HG02678 (cell line): ENCODE data around the gene SPEM1.

Experiments used
- ATAC-seq: cut with Tn5 transposase; IDR thresholded peaks from one replicate; pipeline ENCODE4 v1.9.1; 2021; ENCODE audit warnings: mild to moderate bottlenecking, moderate library complexity; ENCODE audit not compliant: unreplicated experiment

The SPEM1 gene

DNA sequence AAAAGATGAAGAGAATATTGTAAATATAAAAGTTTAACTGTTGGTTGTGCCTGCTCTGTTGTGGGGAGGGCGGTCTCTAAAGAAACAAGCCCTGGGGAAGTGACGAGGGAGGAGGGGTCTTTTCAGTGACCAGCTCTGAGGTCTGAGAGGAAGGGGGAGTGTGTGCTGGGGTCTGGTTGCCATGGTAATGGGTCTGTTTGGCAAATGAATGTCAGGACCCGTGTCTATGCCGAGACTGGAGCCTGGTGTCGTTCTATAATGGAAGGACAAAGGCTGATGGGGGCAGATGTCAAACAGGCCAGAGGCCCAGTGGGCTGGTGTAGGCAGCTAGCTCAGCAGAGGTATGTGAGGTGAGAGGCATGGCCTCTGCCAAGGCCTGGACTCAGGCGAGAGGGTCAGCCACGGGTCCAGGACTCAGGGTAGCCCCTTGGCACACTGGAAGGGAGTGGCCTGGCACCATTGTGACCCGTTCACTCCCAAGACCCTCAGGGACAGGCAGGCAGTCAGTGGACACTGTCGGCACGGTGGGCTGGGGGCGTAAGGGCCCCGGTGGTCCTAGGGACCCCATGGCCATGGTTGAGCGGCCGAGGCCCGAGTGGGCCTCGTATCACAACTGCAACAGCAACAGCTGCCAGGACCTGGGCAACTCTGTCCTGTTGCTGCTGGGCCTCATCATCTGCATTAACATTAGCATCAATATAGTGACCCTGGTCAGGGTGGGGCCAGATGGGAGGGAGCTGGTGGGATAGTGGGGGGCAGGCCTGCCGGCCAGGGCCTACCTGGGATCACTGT, at the start of gene SPEM1:
SPEM1 (plus strand) TSS at position 506 of the 792 bp plus-strand sequence; CDS start at position 567, 61 bp downstream.
- no peak for ATAC-seq

DNA sequence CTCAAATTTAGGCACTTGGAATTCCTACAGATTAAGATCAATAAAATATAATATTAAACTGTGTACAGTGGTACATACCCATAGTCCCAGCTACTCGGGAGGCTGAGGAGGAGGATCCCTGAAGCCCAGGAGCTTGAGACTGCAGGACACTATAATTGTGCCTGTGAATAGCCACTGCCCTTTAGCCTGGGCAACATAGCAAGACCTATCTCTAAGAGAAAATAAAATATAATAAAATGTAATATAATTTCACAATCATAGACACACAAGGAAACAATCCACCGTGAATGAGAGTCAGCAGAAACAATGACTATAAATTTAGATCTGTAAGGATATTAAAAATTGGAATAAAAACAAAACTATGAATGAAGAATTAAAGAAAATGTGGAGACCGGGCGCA, 49.3 kb upstream of the SPEM1 start:
- no peak for ATAC-seq

- no peak for ATAC-seq
Observed at GRCh38 chr17:7374353-7374752, 45.8 kb upstream of the SPEM1 start.

DNA sequence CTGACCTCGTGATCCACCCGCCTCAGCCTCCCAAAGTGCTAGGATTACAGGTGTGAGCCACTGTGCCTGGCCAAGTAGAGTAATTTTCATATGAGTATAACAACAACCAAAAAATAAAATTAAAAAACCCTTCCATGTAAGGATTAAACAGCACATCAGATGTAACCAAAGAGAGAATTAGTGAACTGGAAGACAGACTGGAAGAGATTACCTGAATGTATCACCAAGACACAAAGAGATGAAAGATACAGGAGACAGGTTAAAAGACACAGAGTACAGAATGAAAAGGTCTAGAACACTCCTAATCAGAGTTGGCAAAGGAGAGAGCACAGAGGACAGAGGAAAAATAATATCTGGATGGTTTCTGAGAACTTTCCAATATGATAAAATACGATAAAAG, 41.0 kb upstream of the SPEM1 start:
- no peak for ATAC-seq

GRCh38 chr17:7380321-7380720, 39.8 kb upstream of the SPEM1 start:
- no peak for ATAC-seq

DNA sequence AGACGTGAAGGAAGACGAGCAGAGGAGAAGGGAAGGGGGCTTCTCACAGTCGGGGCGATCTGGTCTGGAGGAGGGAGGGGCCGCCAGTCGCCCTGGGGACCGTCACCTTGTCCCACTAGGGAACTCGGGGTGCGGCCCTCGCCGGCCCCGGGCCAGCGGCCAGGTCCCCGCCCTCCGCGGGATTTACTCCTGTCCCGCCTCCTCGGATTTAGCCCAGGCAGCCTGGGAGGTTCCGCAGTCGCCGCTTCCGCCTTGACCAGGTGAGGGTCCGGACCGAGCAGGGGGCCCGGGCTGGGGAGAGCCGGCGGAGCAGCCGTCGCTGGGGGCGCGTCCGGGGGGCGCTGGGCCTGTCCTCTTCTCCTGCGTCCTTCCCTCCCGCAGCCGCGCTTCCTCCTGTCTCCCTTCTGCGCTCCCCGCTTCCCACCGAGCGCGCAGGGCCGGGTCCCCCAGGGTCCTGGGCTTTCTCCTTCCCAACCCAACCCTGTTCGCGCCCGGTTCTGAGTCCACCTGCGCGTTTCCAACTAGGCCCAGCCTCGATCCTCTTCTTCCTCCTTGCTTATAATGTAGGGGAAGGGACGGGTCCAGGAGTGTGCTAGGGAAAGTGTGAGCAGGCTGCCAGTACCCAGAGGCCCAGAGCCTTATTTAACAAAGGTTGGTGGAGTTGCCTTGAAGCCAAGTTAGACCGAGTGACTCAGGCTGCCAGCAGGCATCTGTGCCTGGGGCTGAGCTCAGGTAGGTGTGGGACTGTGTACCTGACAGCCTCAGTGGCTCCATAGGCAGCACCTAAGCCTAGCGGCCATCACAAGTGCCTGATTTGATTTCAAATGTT, 39.1 kb upstream of the SPEM1 start, which contains the start of gene TNK1:
TNK1 (plus strand) TSS at position 235 of the 829 bp plus-strand sequence. CDS start 1,838 bp downstream, outside the sequence.
- ATAC-seq, result no peak

GRCh38 chr17:7382901-7383300, 37.2 kb upstream of the SPEM1 start:
- ATAC-seq, result no peak

- no peak for ATAC-seq
Observed at GRCh38 chr17:7383371-7383741, 36.8 kb upstream of the SPEM1 start.

- ATAC-seq, result peak; percentile 73
Observed at GRCh38 chr17:7383742-7384488, 36.2 kb upstream of the SPEM1 start.

DNA sequence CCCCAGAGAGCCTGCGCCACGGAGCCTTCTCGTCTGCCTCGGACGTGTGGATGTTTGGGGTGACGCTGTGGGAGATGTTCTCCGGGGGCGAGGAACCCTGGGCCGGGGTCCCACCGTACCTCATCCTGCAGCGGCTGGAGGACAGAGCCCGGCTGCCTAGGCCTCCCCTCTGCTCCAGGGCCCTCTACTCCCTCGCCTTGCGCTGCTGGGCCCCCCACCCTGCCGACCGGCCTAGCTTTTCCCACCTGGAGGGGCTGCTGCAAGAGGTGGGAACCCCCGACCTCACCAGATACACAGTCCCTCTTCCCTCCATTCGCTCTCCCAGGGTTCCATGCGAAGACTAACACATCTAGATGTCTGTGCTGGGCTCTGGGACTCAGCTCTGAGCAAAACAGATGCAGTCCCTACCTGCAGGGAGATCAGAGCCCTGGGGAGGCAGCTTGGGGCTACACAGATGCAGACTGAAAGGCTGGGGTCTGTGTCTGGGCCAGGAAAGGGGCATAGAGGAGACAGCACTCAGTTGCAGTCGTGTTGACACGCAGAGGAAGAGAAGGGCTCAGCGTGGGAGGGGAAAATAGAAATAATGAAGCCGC, 35.5 kb upstream of the SPEM1 start:
- ATAC-seq, result no peak

- no peak for ATAC-seq
Observed at GRCh38 chr17:7388856-7389255, 31.3 kb upstream of the SPEM1 start.

DNA sequence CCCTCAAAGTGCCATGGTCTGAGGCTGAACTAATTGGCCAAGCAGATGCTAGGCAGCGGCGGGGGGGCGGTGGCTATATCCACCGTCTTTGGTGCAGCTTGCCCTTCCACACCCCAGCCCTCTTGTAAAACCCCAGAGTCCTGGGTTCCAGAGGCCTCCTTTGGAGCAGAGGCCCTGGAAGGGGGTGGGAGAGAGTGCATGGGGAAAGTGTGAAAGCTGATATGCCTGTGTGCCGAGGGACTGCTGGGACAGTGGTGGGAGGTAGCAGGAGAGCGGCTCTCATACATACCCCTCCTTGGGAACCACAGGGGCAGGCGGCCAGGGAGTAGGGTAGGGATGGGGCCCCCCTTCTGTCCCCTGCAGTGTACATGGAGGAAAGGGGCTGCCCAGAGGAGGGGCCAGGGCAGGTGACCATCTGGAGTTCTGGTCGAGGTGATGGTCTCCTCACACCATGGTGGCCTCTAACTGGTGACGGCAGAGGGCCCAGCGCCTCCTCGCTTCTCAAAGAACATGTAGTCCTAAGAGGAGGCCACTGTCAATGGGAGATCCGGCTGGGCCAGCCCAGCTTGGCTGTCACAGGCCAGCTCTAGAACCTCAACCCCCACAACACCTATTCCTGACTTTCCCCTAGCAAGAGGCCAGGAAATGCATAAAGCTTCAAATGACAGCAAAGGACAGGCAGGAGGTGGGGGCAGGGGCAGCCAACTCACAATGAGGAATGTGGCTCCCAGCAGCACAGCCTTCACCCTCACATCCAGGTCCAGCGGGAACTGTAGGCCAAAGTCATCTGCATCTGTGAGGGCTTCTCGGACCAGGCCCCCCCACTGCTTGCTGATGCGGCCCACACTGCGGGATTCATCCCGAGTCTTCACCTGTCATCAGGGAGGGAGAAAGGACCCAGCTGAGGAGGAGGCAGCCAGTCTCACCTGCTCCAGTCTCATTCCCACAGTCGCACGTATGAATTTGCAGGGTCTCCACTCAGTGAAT, 29.9 kb upstream of the SPEM1 start:
- ATAC-seq, result no peak

- ATAC-seq, result no peak
Observed at GRCh38 chr17:7391307-7391706, 28.8 kb upstream of the SPEM1 start.

DNA sequence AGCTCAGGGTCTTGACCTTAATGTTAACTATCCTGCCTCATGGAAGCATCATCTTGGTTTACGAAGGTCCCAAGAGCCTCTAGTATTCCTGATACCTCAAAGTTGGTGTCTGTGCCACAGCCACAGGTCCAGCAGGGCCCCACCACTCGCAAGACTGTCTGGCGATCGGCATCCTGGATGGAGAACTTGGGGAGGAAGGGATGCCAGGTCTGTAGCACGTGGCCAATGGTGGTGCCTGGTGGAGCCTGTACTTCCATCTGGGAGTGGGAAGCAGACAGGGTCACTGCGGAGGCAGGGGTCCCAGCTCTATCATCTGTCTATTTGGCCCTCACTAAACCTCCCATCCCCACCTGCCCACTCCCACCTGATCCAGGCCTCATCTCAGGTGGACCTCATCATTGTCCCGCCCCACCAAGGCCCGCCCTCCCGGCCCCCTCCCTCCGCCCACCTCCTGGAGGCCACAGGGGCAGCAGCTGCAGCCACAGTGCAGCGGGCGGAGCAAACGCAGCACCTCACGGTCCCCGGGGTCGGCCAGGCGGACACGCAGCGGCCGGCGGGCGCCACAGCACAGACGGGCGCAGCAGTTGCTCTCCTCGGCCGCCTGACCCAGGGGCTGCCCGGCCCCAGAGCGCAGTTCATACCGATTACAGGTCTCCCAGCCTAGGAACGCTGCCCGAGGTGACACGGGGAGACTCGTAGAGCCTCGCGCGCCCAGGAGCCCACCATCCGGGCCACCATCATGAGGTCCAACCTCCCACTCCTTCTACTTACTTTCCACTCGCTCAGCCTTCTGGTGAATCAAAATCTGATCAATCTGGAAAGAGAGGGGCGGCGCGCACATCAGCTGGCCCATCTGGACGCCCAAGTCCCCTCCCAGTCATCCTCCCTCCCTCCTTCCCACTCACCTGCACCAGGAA, 27.2 kb upstream of the SPEM1 start:
- no peak for ATAC-seq

GRCh38 chr17:7393613-7394451, 26.3 kb upstream of the SPEM1 start:
- peak; percentile 47 for ATAC-seq

- ATAC-seq, result peak; percentile 84
Observed at GRCh38 chr17:7394452-7395191, 25.5 kb upstream of the SPEM1 start, which contains the start of gene PLSCR3. TSS of gene PLSCR3 (minus strand) at chr17:7394525. CDS start at chr17:7394110, 415 bp downstream.

GRCh38 chr17:7396147-7396546, 24.0 kb upstream of the SPEM1 start:
- no peak for ATAC-seq
